Fibroblast of skin of abdomen (primary cell): ENCODE data around the gene MMP7. TPM values are rescaled to one million over a fixed set of nuclear protein-coding genes. Genes with fewer than 3 reads are reported as not detected.
A peak's percentile ranks its signal among the peaks of the same experiment; 100 is the strongest.

Experiments used
- DNase-seq: peaks from one replicate; pipeline ENCODE4 v3.0.0-alpha.2; 2013
- polyA plus RNA-seq, 2 experiments: library from polyadenylated mRNA; unstranded; fragments of 120-200 nt; gene quantifications; one replicate each; pipeline ENCODE4 v1.2.1, GENCODE V29; 2013; ENCODE audit not compliant: insufficient read length in 2 of 2

MMP7 gene, protein sequence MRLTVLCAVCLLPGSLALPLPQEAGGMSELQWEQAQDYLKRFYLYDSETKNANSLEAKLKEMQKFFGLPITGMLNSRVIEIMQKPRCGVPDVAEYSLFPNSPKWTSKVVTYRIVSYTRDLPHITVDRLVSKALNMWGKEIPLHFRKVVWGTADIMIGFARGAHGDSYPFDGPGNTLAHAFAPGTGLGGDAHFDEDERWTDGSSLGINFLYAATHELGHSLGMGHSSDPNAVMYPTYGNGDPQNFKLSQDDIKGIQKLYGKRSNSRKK
- not detected for polyA plus RNA-seq (2013, experiment 1 of 2; ENCODE audit: insufficient read length)
- not detected for polyA plus RNA-seq (2013, experiment 2 of 2; ENCODE audit: insufficient read length)

DNA sequence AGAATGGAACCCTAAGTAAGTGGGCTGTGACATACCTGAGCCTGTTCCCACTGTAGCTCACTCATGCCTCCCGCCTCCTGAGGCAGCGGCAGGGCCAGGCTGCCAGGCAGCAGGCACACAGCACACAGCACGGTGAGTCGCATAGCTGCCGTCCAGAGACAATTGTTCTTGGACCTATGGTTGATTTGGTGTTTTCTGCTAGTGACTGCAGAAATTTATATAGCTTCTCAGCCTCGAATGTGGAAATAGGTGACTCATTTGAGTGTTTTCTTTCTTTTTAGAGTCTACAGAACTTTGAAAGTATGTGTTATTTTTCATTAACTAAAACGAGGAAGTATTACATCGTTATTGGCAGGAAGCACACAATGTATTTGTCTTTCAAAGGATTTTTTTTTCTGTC lies at the start of gene MMP7:
Gene MMP7 (minus strand): TSS at position 190 of the 400 bp plus-strand sequence. CDS start 47 bp downstream, at position 143.
- peak; percentile 61 for DNase-seq

DNA sequence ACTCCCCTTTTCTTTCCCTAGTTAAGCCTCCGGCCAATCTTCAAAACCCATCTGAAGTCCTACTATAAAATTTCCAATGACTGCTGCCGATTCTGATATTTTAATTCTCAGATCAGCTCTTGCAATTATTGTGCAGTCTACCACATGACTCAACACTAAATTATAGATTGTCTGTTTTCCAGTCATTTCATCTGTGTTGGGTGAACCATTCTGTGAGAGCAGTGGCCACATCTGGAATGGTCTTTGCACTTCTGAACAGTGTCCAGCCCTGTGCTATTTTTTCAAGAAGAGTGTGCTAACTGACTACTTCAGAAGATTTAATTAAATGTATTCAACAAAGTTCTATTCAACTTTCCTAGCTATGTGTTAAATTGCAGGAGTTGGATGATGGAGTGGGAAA lies 47.2 kb upstream of the MMP7 start:
- no peak for DNase-seq

DNA sequence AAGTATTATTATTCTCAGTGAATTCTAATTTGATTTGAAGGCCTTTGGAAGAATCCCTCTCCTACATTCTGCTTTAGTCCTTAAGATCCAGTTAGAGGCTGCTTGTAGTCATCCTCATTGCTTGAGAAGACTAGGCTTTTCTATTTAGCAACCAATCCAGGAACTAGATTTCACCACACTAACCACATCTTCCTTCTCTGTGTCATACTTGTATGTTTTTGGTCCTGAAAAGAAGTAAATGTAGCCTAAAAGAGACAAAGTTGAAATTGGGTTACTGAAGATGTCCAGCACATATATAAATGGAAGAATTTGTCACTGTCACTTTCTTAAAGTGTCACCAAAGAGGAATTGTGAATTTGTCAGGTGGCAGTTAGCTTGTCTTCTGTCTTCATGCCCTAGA lies 46.6 kb upstream of the MMP7 start:
- no peak for DNase-seq

DNA sequence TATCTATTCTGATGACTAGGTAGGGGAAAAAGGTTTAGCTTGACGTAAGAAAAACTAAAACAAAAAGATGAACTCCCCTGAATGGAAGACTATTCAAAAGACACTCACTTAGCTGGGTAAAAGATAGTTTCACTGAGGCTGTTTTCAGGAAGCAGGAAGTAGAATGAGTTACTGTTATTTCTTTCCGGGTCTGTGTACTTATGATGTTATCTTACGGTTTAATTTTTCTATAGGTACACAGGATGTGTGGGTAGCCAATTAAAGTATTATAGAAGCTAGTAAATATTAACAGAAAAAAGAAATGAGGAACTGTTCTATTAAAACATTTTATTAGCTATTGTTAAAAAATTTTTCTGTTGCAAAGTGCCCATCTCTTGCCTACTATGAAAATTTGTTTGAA lies 45.8 kb upstream of the MMP7 start:
- no peak for DNase-seq

DNA sequence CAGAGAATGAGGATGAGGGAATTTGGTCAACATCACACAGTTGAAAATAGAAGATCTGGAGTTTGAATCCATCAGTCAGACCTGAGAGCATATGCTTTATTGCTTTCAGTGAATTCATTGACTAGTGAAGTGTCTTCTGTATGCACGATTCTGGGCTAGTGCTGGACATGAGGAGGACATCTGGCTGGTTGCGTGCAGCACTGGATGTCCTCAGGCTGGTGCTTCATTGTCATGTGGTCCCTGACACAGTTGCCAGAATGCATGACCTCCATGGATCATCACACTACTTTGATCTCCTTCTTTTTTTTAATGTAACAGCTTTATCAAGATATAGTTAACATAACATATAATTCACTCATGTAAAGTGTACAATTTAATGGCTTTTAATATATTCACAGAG lies 44.5 kb upstream of the MMP7 start:
- DNase-seq, result no peak

DNA sequence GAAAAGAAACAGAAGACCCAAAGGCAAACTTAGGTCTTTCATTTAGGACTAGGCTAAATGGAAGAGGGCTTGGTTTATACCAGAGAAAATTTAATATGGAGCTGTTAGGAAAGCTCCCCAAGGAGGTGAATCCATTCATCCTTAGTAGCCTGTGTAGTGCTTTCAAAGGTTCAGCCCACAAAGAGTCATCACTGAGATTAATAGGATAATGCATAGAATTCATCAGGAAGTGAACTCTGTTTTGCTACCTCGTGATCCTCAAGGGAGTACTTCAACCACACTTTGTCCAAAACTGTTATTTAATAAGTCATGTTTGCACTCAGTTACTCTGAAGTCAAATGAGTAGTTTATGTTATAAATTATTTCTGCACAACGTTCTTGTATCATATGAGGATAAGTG lies 43.3 kb upstream of the MMP7 start:
- no peak for DNase-seq

DNA sequence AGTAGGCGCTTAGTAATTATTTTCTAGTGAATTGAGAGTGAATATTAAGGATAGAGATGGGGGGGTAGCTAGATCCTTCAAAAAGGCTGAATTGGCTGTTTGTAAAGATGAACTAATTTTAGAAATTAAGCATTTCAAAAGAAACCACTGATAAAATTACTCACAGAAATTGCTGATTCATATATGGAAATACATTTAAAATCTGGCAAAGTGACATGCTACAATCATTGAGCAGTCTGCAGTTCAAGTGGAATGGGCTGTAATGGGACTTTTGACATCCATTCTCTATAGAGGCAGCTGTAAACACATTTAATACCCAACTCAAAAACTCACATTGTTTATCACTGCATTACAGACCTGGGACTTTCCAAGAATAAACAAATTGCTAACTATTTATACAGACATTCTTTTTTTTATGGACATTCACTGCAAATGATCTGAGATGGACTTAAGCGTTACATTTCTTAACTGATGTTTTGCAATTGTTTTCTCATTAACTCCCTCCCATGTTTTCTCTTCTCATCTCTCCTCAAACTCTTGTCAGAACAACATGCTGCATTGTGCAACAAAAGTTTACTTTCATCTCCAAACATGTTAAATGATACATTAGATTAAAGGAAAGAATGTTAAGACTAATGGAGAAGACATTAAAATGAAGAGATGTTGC lies 42.1 kb upstream of the MMP7 start:
- no peak for DNase-seq

DNA sequence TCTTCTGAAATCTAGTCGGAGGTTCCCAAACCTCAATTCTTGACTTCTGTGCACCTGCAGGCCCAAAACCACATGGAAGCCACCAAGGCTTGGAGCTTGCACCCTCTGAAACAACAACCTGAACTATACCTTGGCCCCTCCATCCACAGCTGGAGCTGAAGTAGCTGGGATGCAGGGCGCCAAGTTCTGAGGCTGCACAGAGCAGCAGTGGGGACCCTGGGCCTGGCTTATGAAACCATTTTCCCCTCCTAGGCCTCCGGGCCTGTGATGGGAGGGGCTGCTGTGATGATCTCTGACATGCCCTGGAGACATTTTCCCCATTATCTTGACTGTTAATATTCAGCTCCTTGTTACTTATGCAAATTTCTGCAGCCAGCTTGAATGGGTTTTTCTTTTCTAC lies 38.3 kb upstream of the MMP7 start:
- no peak for DNase-seq

DNA sequence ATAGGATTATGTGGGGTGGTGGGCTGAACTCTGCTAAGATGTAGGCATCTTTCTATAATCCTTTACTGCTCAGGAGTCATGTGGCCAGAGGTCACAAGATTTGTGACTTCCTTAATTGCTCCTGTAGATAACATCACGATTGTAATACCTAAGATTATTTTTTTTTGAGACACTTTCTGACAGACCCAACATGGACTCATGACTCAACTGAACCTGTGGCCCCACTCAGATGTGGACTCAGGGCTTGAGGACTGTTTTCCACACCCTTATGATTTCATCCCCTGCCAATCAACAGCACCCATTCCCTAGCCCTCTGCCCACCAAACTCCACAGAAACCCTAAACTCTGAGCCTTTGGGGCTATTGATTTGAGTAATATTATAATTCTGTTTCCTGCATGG lies 35.6 kb upstream of the MMP7 start:
- no peak for DNase-seq

DNA sequence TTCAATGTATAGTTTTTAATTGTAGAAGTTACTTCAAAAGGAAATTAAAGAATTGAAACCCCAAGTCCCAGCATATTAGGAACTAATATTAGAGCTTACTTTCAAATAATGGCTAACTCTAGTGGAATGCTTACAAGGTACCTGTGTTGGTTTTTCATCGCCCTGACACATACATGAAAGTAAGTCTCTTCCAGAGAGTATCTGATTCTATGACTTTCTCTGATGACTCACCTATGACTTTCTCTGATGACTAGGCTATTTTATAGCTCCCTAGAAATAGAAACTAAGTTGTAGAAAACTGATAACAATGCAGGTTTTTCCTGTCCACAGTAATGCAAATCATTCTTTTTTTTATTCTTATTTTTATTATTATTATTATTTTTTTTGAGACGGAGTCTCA lies 33.6 kb upstream of the MMP7 start:
- peak; percentile 70 for DNase-seq

DNA sequence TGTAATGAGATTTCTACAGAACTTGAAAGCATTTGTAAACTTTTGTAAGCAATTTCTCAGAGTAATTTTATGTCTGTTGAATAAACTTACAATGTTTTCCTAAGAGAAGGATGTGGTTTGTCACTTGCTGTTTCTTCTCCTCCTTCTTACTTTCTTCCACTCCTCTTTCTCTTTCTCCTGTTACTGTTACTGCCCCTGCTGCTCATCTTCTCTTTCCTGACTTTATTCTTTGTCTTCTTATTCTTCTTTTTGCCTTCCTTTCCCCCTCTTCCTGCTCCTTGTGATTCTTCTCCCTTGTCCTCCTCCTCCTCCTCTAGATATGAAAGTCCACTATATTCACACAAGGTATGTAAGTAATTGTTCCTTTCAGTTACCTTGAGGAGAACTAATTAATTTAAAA lies 31.1 kb upstream of the MMP7 start:
- no peak for DNase-seq

DNA sequence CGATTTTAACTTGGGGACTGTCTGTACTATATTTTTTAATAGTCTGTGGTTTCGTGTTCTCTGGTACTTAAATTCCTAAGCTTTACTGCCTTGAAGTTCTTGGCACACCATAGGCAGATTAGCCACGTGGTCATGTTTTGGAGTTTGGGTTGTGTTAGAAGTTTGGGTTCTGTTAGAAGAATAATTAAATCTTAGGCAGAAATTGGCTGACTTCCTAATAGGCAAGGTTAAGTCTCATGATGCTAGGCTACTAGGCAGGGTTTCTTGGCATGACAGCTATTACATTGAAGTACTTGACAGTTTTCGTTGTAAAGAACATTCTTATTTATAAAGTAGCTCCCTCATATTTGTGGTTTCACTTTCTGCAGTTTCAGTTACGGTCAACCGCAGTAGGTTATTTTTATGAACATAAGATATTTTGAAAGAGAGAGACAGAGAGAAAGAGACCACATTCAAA lies 30.0 kb upstream of the MMP7 start:
- peak; percentile 62 for DNase-seq

DNA sequence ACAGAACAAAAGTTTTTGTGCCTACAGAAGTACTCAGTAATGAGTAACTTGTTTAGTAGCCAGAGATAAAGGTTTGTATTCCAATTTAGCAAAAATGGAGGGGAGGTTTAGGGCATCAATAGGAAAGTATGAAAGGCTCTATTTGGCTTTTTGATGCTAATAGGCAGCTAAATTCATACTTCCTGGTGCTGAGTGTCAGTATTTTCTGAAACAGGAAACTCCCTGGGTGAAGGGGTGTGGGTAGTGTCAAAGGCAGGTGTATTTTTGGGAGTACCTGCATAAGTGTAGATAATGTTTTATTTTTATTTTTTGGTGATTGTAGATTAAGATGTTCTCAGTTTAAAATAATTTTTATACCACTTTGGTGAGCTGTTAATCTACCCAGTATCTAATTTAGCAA lies 29.3 kb upstream of the MMP7 start:
- DNase-seq, result no peak

DNA sequence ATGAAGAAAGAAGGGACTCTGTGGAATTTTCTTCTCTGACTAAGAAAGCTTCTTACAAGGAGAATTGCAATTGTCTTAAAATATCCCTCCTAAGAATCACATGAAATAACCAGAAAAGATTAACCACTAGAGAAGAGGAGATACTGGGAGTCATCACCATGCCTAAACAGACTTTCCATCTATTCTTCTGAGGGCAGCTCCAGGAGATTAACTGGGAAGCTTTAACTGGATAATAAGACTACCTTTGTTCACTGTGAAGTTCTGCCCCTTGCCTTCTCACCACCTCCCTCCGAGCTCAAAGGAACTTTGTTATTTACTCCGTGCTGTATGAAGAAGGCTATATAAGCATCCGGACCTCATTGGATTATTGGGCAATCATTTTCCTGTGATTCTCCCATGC lies 24.5 kb upstream of the MMP7 start:
- no peak for DNase-seq

DNA sequence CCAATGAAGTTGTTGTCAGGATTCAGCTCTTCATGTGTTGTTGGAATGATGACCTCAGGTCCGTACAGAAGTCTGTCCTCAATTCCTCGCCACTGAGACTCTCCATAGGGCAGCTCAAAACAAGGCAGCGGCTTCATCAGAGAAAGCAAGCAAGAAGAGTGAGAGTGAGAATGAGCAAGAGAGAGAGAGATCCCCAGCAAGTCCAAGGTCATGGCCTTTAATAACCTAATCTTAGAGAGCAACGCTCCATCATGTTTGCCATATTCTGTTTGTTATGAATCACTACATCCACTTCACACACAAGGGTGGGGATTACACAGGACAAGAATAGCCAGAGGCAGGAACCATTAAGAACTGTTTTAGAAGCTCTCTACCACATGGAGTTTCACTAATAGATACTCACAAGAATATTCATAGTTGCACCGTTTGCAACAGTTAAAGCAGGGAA lies 23.3 kb upstream of the MMP7 start:
- DNase-seq, result no peak

DNA sequence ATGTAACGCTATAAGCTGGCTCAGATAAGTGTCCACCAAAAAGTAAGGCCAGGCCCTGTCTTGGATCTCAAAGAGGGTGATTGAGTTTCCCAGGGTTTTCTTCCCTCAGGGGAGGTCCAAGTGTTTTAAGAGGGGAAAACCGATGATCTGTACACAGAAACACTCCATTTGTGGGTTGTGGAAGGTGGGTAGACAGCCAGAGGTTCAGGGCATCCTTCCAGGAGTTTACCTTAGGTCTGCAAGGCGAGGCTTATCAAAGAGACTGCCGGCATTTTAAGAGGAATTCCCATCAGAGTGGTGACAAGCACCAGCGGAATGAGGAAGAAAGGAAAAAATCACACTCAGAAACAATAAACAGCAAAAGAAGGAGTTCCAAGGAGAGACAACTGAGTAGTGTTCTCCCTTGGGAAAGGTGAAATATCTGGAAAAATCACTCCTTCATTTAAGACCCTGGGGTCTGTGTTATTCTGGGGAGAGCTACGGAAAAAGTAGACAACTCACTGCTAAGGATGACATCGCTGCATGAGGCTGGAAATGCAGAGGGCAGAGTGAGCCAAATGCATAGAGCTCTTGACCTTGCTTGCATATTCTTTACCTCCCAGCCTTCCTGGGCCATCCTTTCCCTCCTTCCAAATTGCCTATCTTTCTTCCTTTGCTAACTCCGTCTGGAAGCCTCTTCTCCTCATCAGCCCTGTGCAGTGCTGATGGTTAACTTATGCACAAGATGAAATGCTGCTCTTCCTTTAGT lies 22.1 kb upstream of the MMP7 start:
- peak; percentile 55 for DNase-seq

DNA sequence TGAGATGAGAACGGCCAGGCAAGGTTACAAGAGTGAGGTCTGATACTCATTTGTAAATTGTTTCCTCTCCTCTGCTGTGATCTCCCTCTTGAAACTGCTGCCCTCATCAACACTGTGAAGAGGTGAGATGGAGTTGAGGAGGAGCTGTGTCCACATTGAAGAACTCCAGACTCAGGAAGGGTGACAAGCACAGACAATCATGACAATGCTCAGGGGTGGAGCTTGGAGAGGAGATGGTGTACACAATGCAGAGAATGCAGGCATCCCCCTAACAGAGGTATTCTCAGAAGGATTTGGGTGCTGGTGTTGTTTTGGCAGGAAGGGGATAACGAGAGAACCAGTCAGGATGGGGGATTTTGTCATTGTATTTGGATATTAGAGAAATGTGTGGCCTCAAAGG lies 21.5 kb upstream of the MMP7 start:
- no peak for DNase-seq

DNA sequence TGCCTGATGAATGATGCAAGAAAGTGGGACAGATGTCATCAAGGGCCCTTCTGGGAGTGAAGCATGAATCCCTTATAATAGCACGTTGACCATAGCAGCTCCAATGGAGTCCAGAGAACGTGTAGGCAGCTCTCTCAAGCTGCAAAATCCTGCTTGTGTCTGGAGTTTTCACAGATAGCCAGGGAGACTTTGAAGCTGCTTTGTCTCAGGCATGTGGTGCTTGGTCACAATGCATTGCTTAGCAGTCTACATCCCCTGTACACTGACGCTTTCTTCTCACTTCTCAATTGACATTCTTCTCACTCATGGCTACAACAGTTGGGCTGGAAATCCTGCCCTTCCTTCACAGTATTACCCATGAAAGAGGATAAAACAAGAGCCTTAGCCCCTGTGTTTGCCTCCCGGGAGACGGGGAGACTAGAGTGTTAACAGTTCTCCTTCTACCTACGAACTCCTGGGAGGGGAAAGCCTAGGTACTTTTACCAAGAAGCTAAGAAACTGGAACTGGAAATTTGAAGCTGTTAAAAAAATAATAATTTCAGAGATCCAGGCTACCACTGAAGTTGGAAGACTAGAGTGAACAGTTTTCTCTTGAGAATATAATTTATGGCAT lies 20.7 kb upstream of the MMP7 start:
- DNase-seq, result no peak

DNA sequence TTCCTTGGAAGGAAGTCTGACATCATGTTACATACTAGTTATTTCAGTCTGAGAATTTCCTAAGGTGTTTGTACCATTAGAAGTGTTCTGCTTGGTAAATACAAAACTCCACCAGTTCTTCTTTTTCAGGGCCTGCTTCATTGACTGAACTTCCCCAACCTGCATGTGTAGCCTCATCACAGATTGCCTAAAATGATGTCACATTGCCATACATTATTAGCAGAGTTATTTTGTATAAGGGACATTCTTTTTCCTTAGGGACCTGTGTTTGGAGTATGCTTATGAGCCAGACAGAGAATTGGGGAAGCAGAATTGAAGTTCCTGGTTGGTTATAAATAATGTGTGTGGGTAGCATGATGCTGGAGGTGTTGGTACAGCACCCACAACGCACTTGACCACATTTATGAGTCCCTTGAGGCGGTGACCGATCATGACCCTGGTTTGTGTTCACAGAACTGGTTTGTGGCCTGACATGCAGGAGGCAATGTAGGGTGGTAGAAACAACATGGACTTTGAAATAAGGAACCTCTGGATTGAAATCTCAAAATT lies 16.4 kb upstream of the MMP7 start:
- no peak for DNase-seq

DNA sequence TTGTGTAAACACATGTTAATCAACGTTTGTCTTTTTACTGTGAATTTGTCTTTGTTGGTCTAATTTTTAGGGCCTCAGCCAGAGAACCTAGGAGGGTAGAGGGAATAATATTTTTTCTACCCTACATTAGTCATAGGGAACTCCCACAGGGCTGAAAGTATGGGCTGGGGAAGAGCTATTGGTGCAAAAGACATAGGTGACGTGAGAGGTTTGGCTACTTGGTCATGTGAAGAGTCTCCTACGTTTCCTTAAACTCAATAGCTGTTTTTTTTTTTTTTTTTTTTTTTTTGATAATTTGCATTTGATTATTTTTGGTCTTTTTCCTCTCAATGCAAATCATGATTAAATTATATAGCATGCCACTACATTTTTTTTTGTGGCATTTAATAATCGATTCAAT lies 15.9 kb upstream of the MMP7 start:
- DNase-seq, result no peak

DNA sequence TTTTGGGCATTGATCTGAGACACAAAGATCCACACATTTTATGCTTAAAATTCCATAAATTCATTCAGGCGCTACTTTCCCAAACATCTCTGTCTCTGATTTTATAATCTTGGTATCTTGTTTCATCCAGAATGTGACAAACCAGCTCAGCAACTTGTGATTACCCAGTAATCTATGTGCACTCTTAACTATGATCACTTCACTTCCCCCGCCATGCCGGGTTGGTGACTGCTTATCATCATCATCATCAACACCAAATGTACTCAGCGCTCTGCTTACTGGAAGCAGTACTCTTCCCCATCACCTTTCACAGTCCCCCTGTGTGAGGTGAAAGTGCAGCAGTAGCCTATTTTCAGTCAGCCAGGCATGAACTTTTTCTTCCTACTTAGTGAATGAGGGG lies 15.2 kb upstream of the MMP7 start:
- no peak for DNase-seq

DNA sequence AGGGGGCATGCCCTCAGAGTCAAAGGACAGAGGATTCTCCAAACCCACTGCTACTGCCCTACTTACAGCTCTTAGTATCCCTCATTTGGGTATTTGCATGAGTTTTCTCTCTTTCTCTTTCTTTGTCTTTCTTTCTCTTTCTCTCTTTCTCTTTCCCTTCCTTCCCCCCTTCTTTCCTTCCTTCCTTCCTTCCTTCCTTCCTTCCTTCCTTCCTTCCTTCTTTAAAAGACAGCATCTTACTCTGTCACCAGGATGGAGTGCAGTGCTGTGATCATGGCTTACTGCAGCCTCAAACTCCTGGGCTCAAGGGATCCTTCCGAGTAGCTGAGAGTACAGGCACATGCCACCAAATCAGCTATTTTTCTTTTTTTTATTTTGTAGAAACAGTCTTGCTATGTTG lies 14.0 kb upstream of the MMP7 start:
- no peak for DNase-seq

DNA sequence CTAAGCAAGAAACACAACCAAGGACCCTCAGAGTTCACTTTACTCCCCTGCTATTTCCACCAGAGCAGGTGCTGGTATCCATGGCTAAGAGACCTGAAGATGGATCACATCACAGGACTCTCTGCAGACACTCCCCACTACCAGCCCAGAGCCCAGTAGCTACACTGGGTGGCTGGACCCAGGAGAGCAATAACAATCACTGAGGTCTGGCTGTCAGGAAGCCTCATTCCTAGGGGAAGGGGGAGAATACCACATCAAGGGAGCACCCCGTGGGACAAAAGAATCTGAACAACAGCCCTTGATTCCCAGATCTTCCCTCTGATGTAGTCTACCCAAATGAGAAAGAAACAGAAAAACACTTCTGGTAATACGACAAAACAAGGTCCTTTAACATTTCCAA lies 9.0 kb upstream of the MMP7 start:
- no peak for DNase-seq
